Chondrocyte (in vitro differentiated cells): ENCODE measurements around the gene RREB1. TPM values are rescaled to one million over a fixed set of nuclear protein-coding genes. Genes with fewer than 3 reads are reported as not detected.

ENCODE experiments used
- DNase-seq: peaks from one replicate; pipeline ENCODE4 v3.0.0; 2021; ENCODE audit warnings: mixed read lengths, low spot score
- H3K27ac Mint-ChIP-seq: one replicate; pipeline ENCODE4 v1.8.0; 2021; ENCODE audit warnings: mild to moderate bottlenecking, moderate library complexity, mixed read lengths; ENCODE audit not compliant: unreplicated experiment
- H3K27me3 Mint-ChIP-seq: 2 replicates; pipeline ENCODE4 v1.8.0; 2021; ENCODE audit warnings: low read depth, mixed read lengths
- H3K36me3 Mint-ChIP-seq: 2 replicates; pipeline ENCODE4 v1.8.0; 2021; ENCODE audit warnings: low read depth, mixed read lengths
- H3K4me1 Mint-ChIP-seq: 2 replicates; pipeline ENCODE4 v1.8.0; 2021; ENCODE audit warnings: low read depth, mild to moderate bottlenecking, mixed read lengths
- H3K4me3 Mint-ChIP-seq: one replicate; pipeline ENCODE4 v1.8.0; 2021; ENCODE audit warnings: mild to moderate bottlenecking, moderate library complexity, mixed read lengths; ENCODE audit not compliant: unreplicated experiment
- H3K9me3 Mint-ChIP-seq: 2 replicates; pipeline ENCODE4 v1.8.0; 2021; ENCODE audit warnings: low read depth, mixed read lengths
- CTCF ChIP-seq: fragments of 200-600 bp; sonication (generic); IDR thresholded peaks from 2 replicates; pipeline ENCODE4 v1.5.0; 2021; ENCODE audit warnings: antibody characterized with exemption, mild to moderate bottlenecking, moderate library complexity
- total RNA-seq: library from RNA; stranded (reverse); gene quantifications from 3 replicates; pipeline ENCODE4 v1.2.1, GENCODE V29; 2021

The RREB1 gene
- total RNA-seq, 1 donor from 2014 or later, result 28.4 TPM

DNA sequence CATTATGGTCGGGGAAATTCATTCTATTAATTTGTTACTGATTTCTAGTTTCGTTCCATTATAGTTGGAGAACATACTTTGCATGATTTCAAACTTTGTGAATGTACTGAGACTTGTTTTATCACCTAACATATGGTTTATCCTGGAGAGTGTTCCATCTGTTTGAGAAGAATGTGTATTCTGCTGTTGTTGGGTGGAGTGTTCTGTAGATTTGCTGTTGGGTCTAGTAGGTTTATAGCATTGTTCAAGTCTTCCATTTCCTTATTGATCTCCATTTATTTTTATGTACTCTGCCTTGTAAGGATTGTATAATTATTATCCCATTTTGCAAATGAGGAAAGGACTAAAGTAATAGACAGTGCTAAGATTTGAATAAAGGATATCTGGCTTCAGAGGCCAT lies 85.4 kb downstream of the RREB1 start:
- Mint-ChIP-seq H3K36me3 (peaks cover 38% of the 10 kb centered on the region), H3K27me3 (no peaks in the 10 kb centered on the region), H3K27ac (no peak overlapping the region), H3K9me3 (no peaks in the 10 kb centered on the region), H3K4me3 (no peak overlapping the region), H3K4me1 (peaks cover 4% of the 10 kb centered on the region)
- DNase-seq, result no peak
- no peak for TF ChIP-seq CTCF

DNA sequence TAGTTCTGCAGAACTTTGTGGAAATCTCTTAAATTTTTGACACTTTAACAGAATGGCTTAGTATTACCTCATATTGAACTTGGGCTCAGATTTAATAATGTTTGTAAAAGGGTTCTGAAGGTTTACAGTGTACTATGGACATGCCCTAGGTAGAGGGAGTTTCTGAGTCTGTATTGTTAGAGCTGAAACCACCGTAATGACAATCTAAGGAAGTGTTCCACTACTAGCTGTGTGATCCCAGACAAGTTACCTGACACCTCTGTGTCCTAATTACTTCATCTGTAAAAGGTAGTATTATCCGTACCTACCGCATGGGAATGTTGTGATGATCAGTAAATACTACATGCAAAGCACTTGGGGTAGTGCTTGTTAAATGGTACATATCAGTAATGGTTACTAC lies 86.9 kb downstream of the RREB1 start:
- Mint-ChIP-seq H3K27ac (no peak overlapping the region), H3K27me3 (no peaks in the 10 kb centered on the region), H3K36me3 (peaks cover 27% of the 10 kb centered on the region), H3K4me3 (no peak overlapping the region), H3K4me1 (peaks cover 4% of the 10 kb centered on the region), H3K9me3 (no peaks in the 10 kb centered on the region)
- no peak for DNase-seq
- TF ChIP-seq CTCF, result no peak

GRCh38 chr6:7195339-7196018 lies 87.7 kb downstream of the RREB1 start:
- Mint-ChIP-seq H3K4me1 (peaks cover 4% of the 10 kb centered on the region), H3K36me3 (peaks cover 26% of the 10 kb centered on the region), H3K9me3 (no peaks in the 10 kb centered on the region), H3K4me3 (no peak overlapping the region), H3K27ac (peak overlapping the region; percentile 6), H3K27me3 (no peaks in the 10 kb centered on the region)
- DNase-seq, result no peak
- no peak for TF ChIP-seq CTCF

GRCh38 chr6:7196019-7196402 lies 88.2 kb downstream of the RREB1 start:
- H3K27me3 Mint-ChIP-seq, result no peaks in the 10 kb centered on the region
- DNase-seq, result no peak

GRCh38 chr6:7196685-7197283 lies 89.0 kb downstream of the RREB1 start:
- no peak for DNase-seq
- Mint-ChIP-seq H3K9me3 (no peaks in the 10 kb centered on the region), H3K4me3 (no peak overlapping the region), H3K36me3 (peaks cover 19% of the 10 kb centered on the region), H3K27ac (no peak overlapping the region), H3K4me1 (peaks cover 4% of the 10 kb centered on the region), H3K27me3 (no peaks in the 10 kb centered on the region)
- TF ChIP-seq CTCF, result no peak

More at GRCh38 chr6:7196019-7196402, 88.2 kb downstream of the RREB1 start:
- Mint-ChIP-seq H3K27ac (peak overlapping the region; percentile 6), H3K9me3 (no peaks in the 10 kb centered on the region), H3K36me3 (peaks cover 21% of the 10 kb centered on the region), H3K4me3 (no peak overlapping the region), H3K4me1 (peaks cover 4% of the 10 kb centered on the region)
- TF ChIP-seq CTCF, result no peak
